Esophagus squamous epithelium (tissue), 5 donors: ENCODE results near the gene PLAC1. TPM values are rescaled to one million over a fixed set of nuclear protein-coding genes. Genes with fewer than 3 reads are reported as not detected.

Experiments
- DNase-seq: peaks from one replicate; lab custom pipeline; 2025; lab: John Stamatoyannopoulos, UW
- H3K27ac ChIP-seq, 4 donors: fragments of 200-600 bp; sonication (generic); one replicate each; pipeline ENCODE4 v1.5.1; 2016 to 2019; ENCODE audit warnings: mild to moderate bottlenecking in 1 of 4
- H3K27me3 ChIP-seq, 4 donors: fragments of 200-600 bp; sonication (generic); 1 replicate in 3 of 4; 2 replicates in 1 of 4; pipeline versions ENCODE4 v1.5.1 to v1.6.0; 2017 to 2021; ENCODE audit warnings: antibody characterized with exemption in 1 of 4
- H3K36me3 ChIP-seq, 3 donors: fragments of 200-600 bp; sonication (generic); one replicate each; pipeline ENCODE4 v1.5.1; 2016 to 2019
- H3K4me1 ChIP-seq, 3 donors: fragments of 200-600 bp; sonication (generic); one replicate each; pipeline ENCODE4 v1.5.1; 2017 to 2019
- H3K4me3 ChIP-seq, 4 donors: fragments of 200-600 bp; sonication (generic); 1 replicate in 3 of 4; 2 replicates in 1 of 4; pipeline ENCODE4 v1.5.1; 2016 to 2019; ENCODE audit warnings: mild to moderate bottlenecking in 2 of 4, moderate library complexity in 1 of 4
- H3K9me3 ChIP-seq, 3 donors: fragments of 200-600 bp; sonication (generic); one replicate each; pipeline ENCODE4 v1.5.1; 2016 to 2019
- CTCF ChIP-seq, 6 experiments: fragments of 450-650 bp in 4 of 6; fragments of 200-600 bp in 2 of 6; sonication (generic) in 2 of 6; IDR thresholded peaks; one replicate each; pipeline ENCODE4 v1.5.1; 2016 to 2019; ENCODE audit warnings: antibody characterized with exemption in 6 of 6, mild to moderate bottlenecking in 4 of 6, moderate library complexity in 4 of 6
- POLR2A ChIP-seq, 4 donors: fragments of 450-650 bp; IDR thresholded peaks; one replicate each; pipeline ENCODE4 v1.6.1; 2017; ENCODE audit warnings: antibody characterized with exemption in 4 of 4, mild to moderate bottlenecking in 4 of 4, moderate library complexity in 3 of 4
- WGBS, 2 donors: methylation state at CpG; one replicate each; pipeline ENCODE4 v1.1.5; 2018; 5-methylcytosine and 5-hydroxymethylcytosine counted together
- intact Hi-C: fragments of 100-400 bp; cut with DNase I; formaldehyde crosslinking; loops from one replicate; pipeline ENCODE4 v1.15.0; 2022
- total RNA-seq, 4 donors: library from RNA; depleted of rRNA; stranded (reverse); fragments of >200 nt; gene quantifications; one replicate each; pipeline ENCODE4 v1.1.0, GENCODE V29; 2016
- donor health status: DM: yes; HTN: yes; CAD: no.

The PLAC1 gene
- total RNA-seq, 4 donors from 2014 or later: 0.38 TPM; not detected in 3

DNA sequence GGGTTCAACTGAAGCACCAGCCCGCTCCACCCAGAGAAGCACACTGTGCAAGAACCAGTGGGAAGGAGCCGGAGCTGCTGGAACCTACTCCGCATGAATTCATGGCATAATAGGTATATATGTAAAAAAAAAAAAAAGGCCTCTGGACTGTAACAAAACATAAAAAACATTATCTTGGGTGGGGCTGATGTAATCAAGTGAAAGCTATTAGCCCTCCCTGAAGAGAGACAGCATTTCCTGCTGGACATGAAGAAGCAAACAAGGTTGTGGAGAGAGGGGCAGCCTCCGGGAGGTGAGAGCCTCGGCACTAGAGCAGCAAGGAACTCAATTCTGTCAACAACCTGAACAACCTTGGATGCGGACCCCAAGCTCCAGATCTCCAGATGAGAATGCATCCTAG, 50.7 kb downstream of the PLAC1 start:
- WGBS, 2 donors: 89 to 92% methylated on average over 2 to 6 of the region's 6 CpGs
- Histone ChIP-seq H3K36me3 (no peaks in the 10 kb centered on the region), H3K4me1 (peaks cover 0 to 3% (median 0%) of the 10 kb centered on the region in 3 donors)

GRCh38 chrX:134604701-134605311, 53.5 kb downstream of the PLAC1 start:
- Histone ChIP-seq H3K27ac (no peak overlapping the region), H3K27me3 (no peaks in the 10 kb centered on the region), H3K9me3 (no peaks in the 10 kb centered on the region), H3K4me1 (peaks cover 0 to 3% (median 0%) of the 10 kb centered on the region in 3 donors), H3K36me3 (no peaks in the 10 kb centered on the region), H3K4me3 (no peak overlapping the region)
- intact Hi-C loops: no loop called here
- 39% methylated on average over 3 of the region's 4 CpGs; no CpG with 5 or more reads in 1 of the 2 donors for WGBS, 2 donors
- no peak for DNase-seq
- no peak for TF ChIP-seq CTCF (IDR thresholded peaks at IDR 0.05)
- TF ChIP-seq POLR2A (IDR thresholded peaks at IDR 0.05): no peak

More for the DNA sequence above, 50.7 kb downstream of the PLAC1 start:
- TF ChIP-seq POLR2A (IDR thresholded peaks at IDR 0.05): no peak
- TF ChIP-seq CTCF (IDR thresholded peaks at IDR 0.05): no peak
- no peak for DNase-seq
- Histone ChIP-seq H3K27me3 (no peaks in the 10 kb centered on the region), H3K9me3 (no peaks in the 10 kb centered on the region), H3K27ac (no peak overlapping the region), H3K4me3 (no peak overlapping the region)
- intact Hi-C loops: no loop called here

GRCh38 chrX:134603806-134604700, 54.2 kb downstream of the PLAC1 start:
- intact Hi-C loops: no loop called here
- DNase-seq: no peak
- 61 to 84% methylated on average over 2 to 3 of the region's 3 CpGs for WGBS, 2 donors
- Histone ChIP-seq H3K27ac (no peak overlapping the region), H3K4me3 (no peak overlapping the region), H3K9me3 (no peaks in the 10 kb centered on the region), H3K27me3 (no peaks in the 10 kb centered on the region), H3K36me3 (no peaks in the 10 kb centered on the region), H3K4me1 (peaks cover 0 to 3% (median 0%) of the 10 kb centered on the region in 3 donors)
- no peak for TF ChIP-seq POLR2A (IDR thresholded peaks at IDR 0.05)
- peak in 1 of 6 experiments; percentile 21 for TF ChIP-seq CTCF (IDR thresholded peaks at IDR 0.05)

DNA sequence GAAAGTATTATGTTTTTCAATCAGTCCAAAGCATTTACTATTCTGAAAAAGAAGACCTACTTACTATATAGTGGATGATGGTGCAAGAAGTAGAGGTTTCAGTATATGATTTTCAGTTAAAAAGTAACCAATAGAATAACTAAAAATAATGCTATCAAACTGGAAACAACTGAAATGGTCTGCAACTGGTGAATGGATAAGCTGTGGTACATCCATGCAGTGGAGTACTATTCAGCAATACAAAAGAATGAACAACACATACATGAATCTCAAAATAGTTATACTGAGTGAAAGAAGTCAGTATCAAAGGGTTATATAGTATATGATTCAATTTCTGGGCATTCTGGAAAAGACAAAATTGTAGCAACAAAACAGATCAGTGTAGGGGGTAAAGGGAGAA, 55.9 kb downstream of the PLAC1 start:
- intact Hi-C loops: no loop called here
- Histone ChIP-seq H3K27ac (no peak overlapping the region), H3K4me3 (no peak overlapping the region), H3K36me3 (no peaks in the 10 kb centered on the region), H3K9me3 (no peaks in the 10 kb centered on the region), H3K27me3 (no peaks in the 10 kb centered on the region), H3K4me1 (peaks cover 0 to 3% (median 0%) of the 10 kb centered on the region in 3 donors)
- no peak for TF ChIP-seq CTCF (IDR thresholded peaks at IDR 0.05)
- TF ChIP-seq POLR2A (IDR thresholded peaks at IDR 0.05): no peak
- DNase-seq: no peak

DNA sequence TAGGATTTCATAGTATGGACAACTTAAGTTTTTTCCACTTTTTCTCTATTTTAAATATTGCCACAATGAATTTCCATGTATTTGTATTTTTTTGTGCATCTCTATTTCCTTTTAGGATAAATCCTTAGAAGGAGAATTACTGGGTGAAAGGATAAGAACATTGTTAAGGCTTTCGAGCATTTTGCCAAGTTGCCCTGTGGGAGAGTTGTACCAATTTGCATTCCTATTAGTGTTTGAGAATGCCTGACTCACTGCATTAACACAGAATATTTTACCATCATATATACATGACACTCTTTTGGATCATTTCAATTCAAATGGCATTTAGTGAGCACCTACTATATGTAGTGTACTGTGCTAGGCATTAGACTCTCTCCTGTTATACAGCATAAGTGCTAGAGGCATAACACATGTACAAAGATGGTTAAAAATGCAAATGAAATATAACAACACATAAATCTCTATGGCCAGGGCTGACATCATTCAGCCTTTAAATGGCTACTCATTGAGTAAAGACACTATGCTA, 57.0 kb downstream of the PLAC1 start:
- DNase-seq: no peak
- no peaks in the 10 kb centered on the region for H3K27me3 ChIP-seq
- H3K36me3 ChIP-seq: no peaks in the 10 kb centered on the region
- intact Hi-C loops: no loop called here
- no peak overlapping the region for H3K4me3 ChIP-seq
- no peaks in the 10 kb centered on the region for H3K9me3 ChIP-seq
- TF ChIP-seq POLR2A (IDR thresholded peaks at IDR 0.05) (no peak), CTCF (IDR thresholded peaks at IDR 0.05) (no peak)
- no peak overlapping the region for H3K27ac ChIP-seq
- peaks cover 0 to 3% (median 0%) of the 10 kb centered on the region in 3 donors for H3K4me1 ChIP-seq
- WGBS, 2 donors: 24 to 57% methylated on average over 1 of the region's 1 CpG
